Sigmoid colon (tissue), 4 donors: Measurements from ENCODE around the gene MED19.

ENCODE experiments used
- CTCF ChIP-seq, 4 experiments: fragments of 450-650 bp in 3 of 4; fragments of 200-600 bp in 1 of 4; IDR thresholded peaks; one replicate each; pipeline ENCODE4 v1.5.1; 2016 to 2019; ENCODE audit warnings: antibody characterized with exemption in 4 of 4, mild to moderate bottlenecking in 3 of 4, moderate library complexity in 2 of 4
- EP300 ChIP-seq, 4 donors: sonication (generic); formaldehyde crosslinking; IDR thresholded peaks; one replicate each; pipeline ENCODE4 v1.6.1; 2017; ENCODE audit warnings: antibody characterized with exemption in 4 of 4
- POLR2A ChIP-seq, 2 donors: fragments of 450-650 bp; IDR thresholded peaks; one replicate each; pipeline ENCODE4 v1.6.1; 2016; ENCODE audit warnings: antibody characterized with exemption in 2 of 2, mild to moderate bottlenecking in 2 of 2, moderate library complexity in 2 of 2
- POLR2AphosphoS5 ChIP-seq, 4 donors: sonication (generic); formaldehyde crosslinking; IDR thresholded peaks; one replicate each; pipeline ENCODE4 v1.6.1; 2017; ENCODE audit warnings: antibody characterized with exemption in 4 of 4

GRCh38 chr11:57658023-57658361 lies 54.0 kb downstream of the MED19 start:
- TF ChIP-seq CTCF (IDR thresholded peaks at IDR 0.05) = no peak
- TF ChIP-seq POLR2AphosphoS5 (IDR thresholded peaks at IDR 0.05) = no peak
- TF ChIP-seq POLR2A (IDR thresholded peaks at IDR 0.05) = no peak
- TF ChIP-seq EP300 (IDR thresholded peaks at IDR 0.05) = no peak
